ENCODE data around the gene GALM. TPM values are rescaled to one million over a fixed set of nuclear protein-coding genes. Genes with fewer than 3 reads are reported as not detected.

GALM gene
- total and polyA plus RNA-seq, 2 of the 13 experiments (the other 11 are each of a cell fraction or from before 2014, with no cell fraction given) = 65.5 to 90.0 TPM

DNA sequence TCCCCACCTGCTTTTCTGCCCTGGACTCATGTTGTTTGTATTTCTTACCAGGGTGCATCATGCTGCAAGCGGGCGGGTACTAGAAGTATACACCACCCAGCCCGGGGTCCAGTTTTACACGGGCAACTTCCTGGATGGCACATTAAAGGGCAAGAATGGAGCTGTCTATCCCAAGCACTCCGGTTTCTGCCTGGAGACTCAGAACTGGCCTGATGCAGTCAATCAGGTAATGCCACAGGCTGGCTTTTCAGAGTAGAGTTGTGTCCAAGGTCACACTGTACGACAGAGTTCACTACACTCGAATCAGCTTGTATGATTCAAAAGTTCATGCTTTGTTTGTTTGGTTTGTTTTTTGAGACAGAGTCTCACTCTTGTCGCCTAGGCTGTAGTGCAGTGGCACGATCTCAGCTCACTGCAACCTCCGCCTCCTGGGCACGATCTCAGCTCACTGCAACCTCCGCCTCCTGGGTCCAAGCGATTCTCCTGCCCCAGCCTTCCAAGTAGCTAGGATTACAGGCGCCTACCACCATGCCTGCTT, 65.8 kb downstream of the GALM start (continued):
- TF ChIP-seq, protein P1, sequence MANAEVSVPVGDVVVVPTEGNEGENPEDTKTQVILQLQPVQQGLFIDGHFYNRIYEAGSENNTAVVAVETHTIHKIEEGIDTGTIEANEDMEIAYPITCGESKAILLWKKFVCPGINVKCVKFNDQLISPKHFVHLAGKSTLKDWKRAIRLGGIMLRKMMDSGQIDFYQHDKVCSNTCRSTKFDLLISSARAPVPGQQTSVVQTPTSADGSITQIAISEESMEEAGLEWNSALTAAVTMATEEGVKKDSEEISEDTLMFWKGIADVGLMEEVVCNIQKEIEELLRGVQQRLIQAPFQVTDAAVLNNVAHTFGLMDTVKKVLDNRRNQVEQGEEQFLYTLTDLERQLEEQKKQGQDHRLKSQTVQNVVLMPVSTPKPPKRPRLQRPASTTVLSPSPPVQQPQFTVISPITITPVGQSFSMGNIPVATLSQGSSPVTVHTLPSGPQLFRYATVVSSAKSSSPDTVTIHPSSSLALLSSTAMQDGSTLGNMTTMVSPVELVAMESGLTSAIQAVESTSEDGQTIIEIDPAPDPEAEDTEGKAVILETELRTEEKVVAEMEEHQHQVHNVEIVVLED (CRISPR knock-in tag; IDR thresholded peaks at IDR 0.05; ENCODE audit: borderline replicate concordance) = 0 out of 2 replicates have a peak, but pooled peaks have one; percentile 16
- TF ChIP-seq AGO1 (IDR thresholded peaks at IDR 0.05; ENCODE audit: low read depth, low read length, poor library complexity, severe bottlenecking) (no peak), PHF20 (CRISPR knock-in tag; IDR thresholded peaks at IDR 0.05) (no peak), SALL1 (CRISPR knock-in tag; IDR thresholded peaks at IDR 0.05) (peak; percentile 97), RFX1 (IDR thresholded peaks at IDR 0.05) (no peak), ZFY (CRISPR knock-in tag; IDR thresholded peaks at IDR 0.05) (no peak), SCMH1 (CRISPR knock-in tag; IDR thresholded peaks at IDR 0.05; ENCODE audit: borderline replicate concordance) (no peak), SNRNP70 (IDR thresholded peaks at IDR 0.05; ENCODE audit: low read depth, low read length) (no peak), HES4 (CRISPR knock-in tag; IDR thresholded peaks at IDR 0.05; ENCODE audit: borderline replicate concordance) (no peak), PHF21A (CRISPR knock-in tag; IDR thresholded peaks at IDR 0.05) (peak; percentile 18; the same call in 1 of the 2 replicates), RFXANK (CRISPR knock-in tag; IDR thresholded peaks at IDR 0.05) (no peak), SAFB2 (CRISPR knock-in tag; IDR thresholded peaks at IDR 0.05; ENCODE audit: borderline replicate concordance, low read depth) (no peak), ZNF562 (CRISPR knock-in tag; IDR thresholded peaks at IDR 0.05; ENCODE audit: borderline replicate concordance) (no peak), SOX6 (IDR thresholded peaks at IDR 0.05) (no peak), SOX6 (CRISPR knock-in tag; IDR thresholded peaks at IDR 0.05) (peak; percentile 85), ZNF674 (CRISPR knock-in tag; IDR thresholded peaks at IDR 0.05; ENCODE audit: low read depth) (no peak), MEF2D (CRISPR knock-in tag; IDR thresholded peaks at IDR 0.05) (no peak), ZNF567 (CRISPR knock-in tag; IDR thresholded peaks at IDR 0.05; ENCODE audit: borderline replicate concordance) (no peak)
- TF ChIP-seq, protein P2, sequence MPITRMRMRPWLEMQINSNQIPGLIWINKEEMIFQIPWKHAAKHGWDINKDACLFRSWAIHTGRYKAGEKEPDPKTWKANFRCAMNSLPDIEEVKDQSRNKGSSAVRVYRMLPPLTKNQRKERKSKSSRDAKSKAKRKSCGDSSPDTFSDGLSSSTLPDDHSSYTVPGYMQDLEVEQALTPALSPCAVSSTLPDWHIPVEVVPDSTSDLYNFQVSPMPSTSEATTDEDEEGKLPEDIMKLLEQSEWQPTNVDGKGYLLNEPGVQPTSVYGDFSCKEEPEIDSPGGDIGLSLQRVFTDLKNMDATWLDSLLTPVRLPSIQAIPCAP (CRISPR knock-in tag; IDR thresholded peaks at IDR 0.05; ENCODE audit: low read depth) = no peak
- TF ChIP-seq, protein P3, sequence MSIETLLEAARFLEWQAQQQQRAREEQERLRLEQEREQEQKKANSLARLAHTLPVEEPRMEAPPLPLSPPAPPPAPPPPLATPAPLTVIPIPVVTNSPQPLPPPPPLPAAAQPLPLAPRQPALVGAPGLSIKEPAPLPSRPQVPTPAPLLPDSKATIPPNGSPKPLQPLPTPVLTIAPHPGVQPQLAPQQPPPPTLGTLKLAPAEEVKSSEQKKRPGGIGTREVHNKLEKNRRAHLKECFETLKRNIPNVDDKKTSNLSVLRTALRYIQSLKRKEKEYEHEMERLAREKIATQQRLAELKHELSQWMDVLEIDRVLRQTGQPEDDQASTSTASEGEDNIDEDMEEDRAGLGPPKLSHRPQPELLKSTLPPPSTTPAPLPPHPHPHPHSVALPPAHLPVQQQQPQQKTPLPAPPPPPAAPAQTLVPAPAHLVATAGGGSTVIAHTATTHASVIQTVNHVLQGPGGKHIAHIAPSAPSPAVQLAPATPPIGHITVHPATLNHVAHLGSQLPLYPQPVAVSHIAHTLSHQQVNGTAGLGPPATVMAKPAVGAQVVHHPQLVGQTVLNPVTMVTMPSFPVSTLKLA (IDR thresholded peaks at IDR 0.05) = 0 out of 2 replicates have a peak, but pooled peaks have one; percentile 2
- TF ChIP-seq, protein P4, sequence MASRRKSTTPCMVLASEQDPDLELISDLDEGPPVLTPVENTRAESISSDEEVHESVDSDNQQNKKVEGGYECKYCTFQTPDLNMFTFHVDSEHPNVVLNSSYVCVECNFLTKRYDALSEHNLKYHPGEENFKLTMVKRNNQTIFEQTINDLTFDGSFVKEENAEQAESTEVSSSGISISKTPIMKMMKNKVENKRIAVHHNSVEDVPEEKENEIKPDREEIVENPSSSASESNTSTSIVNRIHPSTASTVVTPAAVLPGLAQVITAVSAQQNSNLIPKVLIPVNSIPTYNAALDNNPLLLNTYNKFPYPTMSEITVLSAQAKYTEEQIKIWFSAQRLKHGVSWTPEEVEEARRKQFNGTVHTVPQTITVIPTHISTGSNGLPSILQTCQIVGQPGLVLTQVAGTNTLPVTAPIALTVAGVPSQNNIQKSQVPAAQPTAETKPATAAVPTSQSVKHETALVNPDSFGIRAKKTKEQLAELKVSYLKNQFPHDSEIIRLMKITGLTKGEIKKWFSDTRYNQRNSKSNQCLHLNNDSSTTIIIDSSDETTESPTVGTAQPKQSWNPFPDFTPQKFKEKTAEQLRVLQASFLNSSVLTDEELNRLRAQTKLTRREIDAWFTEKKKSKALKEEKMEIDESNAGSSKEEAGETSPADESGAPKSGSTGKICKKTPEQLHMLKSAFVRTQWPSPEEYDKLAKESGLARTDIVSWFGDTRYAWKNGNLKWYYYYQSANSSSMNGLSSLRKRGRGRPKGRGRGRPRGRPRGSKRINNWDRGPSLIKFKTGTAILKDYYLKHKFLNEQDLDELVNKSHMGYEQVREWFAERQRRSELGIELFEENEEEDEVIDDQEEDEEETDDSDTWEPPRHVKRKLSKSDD (CRISPR knock-in tag; IDR thresholded peaks at IDR 0.05; ENCODE audit: low read depth) = no peak
- TF ChIP-seq, protein P5, sequence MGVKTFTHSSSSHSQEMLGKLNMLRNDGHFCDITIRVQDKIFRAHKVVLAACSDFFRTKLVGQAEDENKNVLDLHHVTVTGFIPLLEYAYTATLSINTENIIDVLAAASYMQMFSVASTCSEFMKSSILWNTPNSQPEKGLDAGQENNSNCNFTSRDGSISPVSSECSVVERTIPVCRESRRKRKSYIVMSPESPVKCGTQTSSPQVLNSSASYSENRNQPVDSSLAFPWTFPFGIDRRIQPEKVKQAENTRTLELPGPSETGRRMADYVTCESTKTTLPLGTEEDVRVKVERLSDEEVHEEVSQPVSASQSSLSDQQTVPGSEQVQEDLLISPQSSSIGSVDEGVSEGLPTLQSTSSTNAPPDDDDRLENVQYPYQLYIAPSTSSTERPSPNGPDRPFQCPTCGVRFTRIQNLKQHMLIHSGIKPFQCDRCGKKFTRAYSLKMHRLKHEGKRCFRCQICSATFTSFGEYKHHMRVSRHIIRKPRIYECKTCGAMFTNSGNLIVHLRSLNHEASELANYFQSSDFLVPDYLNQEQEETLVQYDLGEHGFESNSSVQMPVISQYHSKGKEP (CRISPR knock-in tag; IDR thresholded peaks at IDR 0.05) = no peak

All from HepG2 (cell line).